Brain pericyte (primary cell): Measurements from ENCODE around the gene NAXD.
"Not testable (repeated sequence)": the region's sequence is repeated elsewhere in the genome, so short reads cannot be mapped to it uniquely, and the experiment has no call there.

Experiments used
- DNase-seq: peaks from one replicate; pipeline ENCODE4 v3.0.0-alpha.2; 2012; ENCODE audit warnings: low read depth, low spot score

Gene NAXD

DNA sequence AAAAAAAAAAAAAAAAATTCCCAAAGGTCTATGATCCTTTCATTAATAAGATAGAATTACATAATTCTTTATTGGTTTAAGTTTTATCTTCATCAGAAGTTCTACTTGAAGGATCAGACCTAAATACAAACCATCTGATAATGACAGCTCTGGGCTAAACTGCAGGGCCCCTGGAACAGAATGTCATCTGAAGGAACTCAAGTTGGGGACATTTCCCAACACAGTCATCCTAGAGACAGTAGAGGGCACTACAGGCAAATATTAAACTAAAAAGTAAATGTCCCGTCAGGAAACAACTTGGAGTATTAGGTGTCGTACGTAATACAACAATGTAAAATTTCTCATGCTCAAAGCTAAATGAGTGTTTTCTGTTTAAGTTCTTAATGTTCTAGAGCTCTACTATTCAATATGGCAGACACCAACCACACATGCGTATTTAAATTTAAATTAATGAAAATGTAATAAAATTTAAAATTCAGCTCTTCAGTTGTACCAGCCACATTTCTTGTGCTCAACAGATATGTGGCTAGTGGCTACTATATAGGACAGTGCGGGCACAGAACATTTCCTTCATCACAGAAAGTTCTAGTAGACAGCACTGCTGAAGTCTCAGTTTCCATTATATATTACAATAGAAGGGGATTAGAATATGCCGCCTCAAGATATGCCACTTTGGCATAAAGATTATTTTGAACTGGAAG is 21.8 kb upstream of the NAXD start:
- no peak for DNase-seq

DNA sequence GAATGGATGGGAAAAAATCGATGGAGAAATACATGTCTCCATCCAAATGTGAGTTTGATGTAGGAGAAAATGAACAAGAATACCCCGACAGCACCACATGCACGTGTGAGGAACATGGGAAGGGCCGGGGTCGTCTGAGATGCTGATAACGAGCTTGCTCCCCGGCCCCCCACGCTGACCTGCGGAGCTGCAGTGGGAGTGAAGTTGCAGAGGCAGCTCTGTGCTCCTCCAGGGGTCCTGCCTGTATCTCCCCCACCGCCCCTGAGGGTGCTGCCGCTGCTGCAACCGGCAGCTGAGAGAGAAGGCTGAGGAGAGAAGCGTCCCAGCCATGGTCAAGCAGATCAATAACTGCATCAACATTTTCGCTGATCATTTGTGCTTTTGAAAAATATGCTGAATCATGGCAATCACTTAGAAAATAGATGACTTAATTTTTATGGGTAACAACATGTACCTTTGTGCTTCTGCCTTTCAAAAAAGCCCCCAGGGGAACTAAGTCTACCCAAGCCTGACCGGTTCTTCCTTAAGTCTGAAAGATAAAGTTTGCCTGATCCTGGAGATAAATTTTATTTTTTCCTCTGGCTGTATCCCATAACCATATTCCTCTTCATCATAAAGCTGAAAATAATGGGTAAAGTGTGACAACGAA is 18.2 kb upstream of the NAXD start:
- no peak for DNase-seq

DNA sequence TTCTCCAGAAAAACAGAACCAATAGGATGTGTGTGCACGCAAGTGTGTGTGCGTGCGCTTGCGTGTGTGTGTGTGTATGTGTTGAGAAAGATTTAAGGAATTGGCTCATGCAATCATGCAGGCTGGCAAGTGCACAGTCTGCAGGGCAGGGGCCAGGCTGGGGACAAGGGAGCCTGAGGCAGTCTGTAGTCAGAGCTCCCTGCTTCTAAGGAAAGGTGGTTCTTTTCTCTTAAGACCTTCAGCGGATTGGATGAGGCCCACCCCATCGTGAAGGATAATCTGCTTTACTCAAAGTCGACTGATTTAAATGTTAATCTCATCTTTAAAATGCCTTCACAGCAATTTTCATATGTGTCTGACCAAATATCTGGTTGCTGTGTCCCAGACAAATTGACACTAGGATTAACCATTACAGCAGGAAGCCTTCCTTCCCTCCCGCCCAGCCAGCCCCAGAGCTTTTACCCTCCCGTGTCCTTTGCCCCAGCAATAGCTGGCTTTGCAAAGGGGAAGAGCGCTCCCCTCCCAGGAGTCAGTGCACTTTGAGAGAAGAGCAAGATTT is 15.0 kb upstream of the NAXD start:
- no peak for DNase-seq

DNA sequence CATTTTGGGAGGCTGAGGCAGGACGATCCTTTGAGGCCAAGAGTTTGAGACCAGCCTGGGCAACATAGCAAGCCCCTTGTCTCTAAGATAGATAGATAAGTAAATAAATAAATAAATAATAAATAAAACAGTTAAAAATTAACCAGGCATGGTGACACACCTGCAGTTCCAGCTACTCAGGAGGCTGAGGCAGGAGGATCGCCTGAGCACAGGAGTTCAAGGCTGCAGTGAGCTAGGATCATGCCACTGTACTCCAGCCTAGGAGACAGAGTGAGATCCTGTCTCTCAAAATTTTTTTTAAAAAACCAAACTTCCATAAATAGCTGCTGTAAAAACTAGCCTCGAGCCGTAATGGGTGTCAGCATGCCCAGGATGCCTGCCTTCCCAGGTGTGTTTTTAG is 14.4 kb upstream of the NAXD start:
- no peak for DNase-seq

DNA sequence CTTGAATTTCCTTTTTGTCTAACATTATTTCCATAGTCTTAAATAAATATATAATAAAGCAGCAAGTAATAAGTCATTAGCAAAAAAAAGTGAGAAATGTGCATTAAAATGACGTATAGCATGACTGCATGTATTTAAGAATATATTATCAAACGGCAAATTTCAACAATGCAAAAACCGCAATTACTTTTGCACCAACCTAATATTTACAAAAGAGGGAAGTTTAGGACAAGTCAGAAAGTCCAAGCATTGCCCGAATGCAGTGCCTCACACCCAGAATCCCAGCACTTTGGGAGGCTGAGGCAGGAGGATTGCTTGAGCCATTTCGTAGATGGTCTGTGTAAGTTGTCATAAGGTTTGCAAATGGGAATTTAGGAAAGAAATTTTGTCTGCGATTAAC is 10.2 kb upstream of the NAXD start:
- DNase-seq = no peak

DNA sequence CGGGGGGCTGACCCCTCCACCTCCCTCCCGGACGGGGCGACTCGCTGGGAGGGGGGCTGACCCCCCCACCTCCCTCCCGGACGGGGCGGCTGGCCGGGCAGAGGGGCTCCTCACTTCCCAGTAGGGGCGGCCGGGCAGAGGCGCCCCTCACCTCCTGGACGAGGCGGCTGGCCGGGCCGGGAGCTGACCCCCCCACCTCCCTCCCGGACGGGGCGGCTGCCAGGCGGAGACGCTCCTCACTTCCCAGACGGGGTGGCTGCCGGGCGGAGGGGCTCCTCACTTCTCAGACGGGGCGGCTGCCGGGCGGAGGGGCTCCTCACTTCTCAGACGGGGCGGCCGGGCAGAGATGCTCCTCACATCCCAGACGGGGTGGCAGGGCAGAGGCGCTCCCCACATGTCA is 9.1 kb upstream of the NAXD start:
- not testable (repeated sequence) for DNase-seq

DNA sequence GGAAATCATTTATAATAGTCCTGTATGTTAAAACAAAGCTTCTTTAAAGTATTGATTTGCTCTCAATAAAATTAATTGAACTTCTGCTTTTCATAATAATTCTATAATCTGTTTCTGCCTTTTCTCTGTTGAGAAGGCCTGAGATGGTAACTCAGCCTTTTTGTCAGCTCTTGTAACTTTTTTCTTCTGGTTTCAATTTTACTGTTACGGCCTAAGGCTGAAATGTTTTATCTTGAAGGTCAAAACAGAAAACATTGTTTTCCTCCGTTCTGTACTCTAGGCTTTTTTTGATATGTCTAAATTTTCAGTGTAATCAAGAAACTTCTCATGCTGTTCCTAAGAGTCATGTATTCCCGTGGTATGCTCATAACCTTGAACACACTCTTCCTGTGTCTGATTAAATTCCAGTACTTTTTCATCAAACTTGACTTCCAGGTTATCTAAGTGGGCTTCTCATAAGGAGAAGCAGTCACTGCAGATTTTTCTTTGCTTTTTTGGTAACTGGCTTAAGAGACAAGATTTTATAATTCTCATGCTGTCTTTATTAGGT is 7.6 kb upstream of the NAXD start:
- DNase-seq = no peak

DNA sequence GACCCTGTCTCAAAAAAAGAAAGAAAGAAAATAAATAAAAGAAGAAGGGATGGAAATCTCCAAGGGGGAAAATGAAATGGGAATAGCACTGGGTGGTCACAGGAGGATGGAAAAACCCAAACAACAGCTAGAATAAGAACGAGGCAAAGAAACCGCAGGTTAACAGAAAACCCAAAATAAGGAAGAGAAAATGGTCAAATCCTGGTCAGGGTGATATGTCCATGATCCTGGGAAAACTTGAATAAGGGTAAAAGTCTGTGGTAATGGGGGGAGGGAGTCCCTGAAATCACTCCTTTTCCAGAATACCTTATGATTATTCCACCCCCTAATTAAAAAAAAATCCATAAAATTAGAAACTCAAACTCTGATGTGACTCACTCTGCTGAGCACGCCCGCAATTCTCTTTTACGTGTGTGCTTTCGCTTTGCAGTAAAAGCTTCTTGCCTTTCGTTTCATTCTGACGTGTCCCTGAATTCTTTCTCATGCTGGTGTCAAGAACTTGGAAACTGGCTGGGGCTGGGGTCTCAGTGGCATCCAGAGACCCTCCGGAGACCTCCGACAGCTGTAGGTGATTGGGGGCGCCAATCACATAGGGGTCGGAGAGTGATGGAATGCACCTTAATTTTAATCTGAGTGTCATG is 4.3 kb upstream of the NAXD start:
- no peak for DNase-seq

DNA sequence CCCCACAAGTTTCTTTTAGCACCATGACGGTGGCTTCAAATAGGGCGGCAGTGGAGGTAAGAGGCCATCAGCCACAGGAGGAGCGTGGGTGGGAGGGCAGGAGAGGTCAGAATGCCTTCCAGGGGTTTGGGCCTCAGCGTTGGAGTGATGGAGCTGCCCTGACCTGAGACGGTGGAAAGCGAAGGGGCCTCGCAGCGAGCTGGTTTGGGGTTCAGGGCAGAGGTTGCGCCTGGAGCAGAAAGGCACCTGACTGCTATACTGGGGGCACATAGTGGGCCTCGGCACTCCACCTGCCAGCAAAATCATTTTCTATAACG is 382 bp upstream of the NAXD start:
- no peak for DNase-seq

DNA sequence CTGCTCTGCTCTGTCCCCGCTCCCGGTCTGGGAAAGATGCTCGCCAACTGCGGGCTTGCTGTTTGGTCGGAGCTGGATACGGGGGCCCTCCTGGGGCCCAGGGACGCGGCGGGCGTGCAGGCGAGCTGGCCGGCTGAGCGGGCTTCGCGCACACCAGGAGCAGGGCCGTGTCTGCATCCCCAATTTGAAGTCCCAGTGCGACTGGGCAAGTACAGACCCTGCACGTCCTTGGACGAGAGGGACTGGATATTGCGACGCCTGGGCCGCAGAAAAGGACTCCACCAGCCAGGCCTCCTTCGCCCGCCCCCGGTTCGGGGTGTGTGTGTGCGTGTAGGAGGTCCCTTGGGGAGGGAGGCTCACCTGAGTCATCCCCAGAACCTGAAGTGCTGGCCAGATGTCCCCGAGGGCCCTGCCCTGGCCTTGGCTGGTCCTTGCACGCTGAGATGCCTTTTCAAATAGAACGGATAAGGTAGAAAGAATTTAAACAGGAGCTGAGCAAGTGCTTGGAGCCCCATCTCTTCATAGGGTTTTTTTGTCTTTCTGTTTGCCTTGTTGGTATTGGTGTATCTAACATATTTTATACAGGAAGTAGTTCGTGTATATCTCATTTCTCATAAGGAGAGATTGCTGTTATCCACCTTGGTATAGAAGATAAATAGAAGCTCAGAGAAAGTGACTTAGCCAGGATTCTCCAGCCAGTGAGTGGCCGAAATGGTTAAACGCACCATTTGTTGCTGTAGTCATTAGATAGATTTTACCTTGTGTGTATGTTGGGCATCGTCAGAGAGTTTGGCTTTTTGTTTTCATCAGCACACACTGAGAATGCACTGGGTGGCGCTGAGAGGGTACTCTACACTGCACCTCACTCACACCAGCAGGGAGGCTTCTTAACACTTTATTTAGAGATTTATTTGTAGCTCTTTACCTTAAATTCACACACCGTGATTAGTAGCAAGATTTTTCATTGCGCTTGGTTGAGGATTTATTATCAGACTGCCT is 1.1 kb downstream of the NAXD start:
- DNase-seq = no peak

DNA sequence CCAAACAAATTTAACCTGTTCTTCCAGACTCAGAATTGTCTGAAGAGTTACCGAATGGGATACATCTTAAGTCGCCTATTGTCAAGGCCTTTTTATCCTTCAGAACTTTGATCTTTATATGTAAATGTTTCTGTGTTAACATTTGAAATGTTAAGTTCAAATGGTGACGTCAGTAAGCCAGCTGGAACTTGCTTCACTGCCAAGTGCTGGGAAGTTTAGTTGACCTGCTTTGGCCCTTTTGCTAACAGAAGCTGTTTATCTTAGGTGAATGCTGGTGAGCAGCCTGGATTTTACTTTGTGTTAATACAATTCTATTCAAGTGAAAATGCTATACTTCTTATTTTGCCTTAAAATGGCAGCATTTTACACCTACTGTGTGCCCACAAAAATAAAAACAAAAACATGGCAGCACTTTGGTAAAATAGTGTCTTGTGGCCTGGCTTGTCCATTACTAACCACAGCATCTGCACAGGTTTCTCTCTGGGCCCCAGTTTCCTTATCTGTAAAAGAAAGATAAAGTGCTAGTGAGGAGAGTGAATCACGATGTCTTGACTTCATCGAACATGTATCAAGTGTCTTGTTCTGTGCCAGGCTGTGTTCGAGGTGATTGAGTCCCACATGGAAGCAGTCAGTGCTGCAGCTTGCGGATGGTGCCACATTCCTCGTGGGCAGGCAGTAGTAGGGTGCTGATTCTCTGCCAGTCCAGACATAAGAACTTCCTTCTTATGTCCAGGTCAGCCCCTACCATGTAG is 2.2 kb downstream of the NAXD start:
- DNase-seq = peak; percentile 83

DNA sequence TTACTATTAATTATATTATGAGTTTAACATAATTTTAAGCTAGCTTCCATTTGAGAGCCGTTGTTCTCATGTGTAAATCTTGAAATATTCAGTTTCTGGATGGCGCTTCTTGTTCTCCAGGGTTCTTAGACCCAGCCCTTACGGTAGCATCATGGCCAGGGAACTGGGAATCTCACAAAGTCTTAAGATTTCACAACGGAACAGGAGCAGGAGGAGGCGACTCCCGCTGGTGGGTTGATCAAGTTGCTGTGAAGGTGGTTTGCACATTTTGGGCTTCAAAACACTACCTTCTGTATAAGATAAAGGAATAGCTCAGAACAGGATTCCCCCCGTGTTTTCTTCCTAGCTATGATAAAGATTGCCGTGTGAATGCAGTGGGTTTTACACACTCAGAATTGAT is 2.8 kb downstream of the NAXD start:
- no peak for DNase-seq

DNA sequence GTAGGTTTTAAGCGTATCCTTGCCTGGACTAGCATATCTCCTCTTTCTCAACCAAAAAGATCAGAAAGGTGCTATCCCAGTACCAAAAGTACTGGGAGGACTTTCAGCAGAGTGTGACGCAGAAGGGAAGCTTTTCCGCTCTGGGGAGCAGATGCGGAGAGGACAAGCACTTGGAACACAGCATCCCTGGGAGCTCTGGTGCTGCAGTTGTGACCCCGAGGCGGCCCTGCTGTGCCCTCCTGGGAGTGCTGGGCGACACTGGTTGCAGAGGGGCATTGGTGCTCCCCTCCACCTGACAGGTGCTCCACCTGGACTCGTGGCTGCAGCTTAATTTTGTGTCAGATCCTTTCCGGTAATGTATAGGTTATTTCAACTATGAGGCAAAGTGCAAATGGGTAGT is 3.4 kb downstream of the NAXD start:
- DNase-seq = no peak

DNA sequence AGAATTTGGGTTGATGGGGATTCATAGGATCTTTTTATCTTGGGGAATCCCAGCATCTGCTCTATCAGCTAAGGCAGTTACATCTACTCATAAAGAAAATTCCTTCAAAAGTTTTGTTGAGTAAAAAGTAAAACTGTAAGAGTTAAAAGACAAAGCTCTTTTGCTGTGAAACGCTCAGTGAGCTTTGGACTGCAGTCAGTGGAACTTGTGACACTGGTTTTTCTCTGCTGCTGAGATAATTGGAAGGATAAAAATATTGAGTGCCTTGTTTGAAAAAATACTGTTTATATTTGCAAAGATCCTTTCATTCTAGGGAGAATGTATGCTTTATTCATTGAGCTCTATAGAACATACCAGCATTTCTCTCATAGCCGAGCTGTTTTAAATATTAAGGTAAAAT is 5.3 kb downstream of the NAXD start:
- DNase-seq = no peak

DNA sequence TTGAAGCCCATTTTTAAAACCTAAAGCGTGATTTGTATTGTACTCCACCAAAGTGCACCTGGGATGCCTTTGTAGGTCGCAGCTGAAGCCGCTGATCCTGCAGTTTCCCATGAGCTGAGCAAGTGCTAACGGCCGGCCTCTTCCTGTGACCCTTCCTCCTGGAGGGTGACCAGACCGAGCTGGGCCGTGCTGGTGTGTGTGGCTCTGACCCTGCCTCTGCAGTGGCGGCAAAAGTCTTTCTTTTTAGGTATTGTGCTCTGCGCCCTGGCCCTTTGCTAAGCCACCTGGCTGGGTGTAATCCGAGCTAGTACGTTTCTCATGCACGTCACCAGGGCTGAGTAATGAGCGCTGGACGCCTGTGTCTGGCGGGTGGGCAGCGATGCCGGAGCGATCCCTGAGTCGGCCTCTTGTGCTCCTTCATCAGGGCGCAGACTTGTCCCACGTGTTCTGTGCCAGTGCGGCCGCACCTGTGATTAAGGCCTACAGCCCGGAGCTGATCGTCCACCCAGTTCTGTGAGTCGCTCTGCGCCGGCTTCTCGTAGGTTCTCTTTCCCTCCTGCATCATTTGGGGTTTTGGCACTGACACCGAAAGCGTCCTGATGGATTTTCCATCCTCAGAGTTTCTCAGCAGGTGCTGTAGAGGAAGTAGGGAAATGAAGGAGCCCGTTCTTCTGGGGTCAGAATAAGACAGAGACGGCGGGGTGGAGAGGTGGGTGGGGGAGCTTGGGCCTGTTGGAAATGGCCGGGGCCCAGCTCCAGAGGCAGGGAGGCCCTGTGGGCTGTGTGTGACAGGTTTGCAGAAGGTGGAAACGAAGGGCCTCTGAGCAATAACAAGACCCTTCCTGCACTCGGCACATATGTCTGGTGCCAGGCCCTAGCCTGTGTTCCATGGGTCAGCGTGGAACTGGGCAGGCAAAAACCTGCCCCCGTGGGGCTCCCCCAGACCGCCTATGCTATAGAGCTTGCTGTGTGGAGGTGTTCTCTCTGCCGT is 9.7 kb downstream of the NAXD start:
- DNase-seq = no peak

DNA sequence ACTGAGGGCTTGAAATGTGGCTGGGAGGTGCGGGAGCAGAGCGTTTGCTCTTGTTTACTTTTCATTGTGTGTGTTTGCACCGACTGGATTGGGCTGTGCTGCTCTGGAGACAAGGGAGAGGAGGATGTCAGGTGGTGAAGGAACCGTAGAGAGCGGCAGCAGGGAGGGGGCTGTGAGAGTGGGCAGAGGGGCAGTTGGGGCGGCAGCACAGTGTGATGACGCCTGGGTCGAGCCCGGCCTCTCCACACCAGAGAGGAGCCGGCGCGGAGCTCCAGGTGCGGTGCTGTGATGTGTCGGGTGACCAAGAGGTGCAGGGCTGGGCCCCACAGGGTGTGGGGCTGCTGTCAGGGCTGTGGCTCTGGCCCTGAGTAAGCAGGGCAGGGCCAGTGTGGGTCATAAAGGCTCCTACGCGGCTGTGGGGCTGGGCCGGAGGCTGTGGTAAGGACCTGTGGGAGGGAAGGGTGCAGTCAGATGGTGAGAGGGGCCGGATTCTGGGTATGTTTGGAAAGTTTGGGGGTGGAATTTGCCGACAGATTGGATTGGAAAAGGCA is 10.5 kb downstream of the NAXD start:
- no peak for DNase-seq

DNA sequence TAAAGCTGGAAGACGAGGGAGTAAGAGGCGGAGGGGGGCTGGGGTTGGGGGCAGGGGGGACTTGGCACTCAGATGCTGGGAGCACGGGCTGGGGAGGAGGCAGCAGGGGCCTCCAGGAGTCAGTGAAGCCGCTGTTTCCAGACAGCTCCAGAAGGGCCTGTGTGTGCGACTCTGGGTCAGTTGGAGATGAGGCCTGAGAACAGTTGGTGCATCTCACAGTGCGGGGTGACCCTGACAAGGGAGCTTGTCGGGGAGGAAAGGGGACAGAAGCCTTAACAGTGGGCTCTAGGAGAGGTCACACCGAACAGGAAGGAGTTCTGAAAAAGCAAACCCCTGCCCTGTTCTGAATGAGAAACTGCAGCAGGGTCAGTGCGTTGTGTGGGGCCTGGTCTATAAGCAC is 11.2 kb downstream of the NAXD start:
- no peak for DNase-seq

DNA sequence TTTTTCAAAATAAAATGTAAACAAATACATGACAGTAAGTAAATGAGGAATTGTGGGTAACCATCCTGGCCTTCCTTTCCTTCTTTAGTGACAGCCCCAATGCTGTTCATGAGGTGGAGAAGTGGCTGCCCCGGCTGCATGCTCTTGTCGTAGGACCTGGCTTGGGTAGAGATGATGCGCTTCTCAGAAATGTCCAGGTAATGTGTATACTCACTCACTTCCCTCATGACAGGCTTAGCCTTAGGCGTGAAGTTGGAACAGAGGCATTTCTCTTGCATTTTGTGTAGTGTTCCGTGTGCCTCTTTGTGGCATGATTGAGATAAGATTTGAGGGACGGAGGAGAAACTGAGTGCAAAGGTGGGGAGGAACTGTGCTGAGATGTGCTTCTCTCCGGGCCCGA is 12.0 kb downstream of the NAXD start:
- DNase-seq = no peak

DNA sequence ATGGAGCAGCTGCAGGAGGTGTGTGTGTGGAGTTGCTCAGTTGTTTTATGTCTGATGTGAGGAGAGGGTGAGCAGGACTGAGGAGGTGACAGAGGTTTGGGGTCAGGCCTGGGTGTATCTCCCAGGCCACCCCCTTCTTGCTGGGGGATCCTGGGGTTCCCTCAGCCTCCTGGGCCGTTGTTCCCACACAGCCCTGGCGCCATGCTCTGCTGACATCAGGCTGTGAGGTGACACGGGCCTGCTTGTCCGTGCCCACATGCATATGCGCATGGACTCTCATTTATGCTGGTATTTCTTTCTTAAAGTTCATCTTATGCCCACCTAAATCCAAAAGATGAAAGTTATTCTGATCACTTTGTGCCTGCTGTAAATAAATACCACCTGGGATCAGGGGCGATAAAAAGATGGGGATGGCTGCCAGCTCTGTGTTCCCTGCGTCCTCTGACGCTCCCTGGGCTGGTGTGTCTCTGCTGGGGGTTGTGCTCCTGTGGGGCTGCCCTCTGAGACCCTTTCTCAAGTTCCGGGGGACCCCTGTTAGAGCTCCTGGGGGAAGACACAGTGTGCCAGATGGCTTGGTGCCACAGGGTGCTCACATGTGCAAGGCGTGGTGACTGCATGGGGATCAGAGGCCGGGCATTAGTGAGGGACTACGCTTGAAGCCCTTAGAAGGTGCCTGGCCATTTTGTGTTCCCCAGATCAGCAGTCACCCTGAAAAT is 12.6 kb downstream of the NAXD start:
- DNase-seq = no peak
